ENCODE results near the gene ATCAY.

ATCAY gene

DNA sequence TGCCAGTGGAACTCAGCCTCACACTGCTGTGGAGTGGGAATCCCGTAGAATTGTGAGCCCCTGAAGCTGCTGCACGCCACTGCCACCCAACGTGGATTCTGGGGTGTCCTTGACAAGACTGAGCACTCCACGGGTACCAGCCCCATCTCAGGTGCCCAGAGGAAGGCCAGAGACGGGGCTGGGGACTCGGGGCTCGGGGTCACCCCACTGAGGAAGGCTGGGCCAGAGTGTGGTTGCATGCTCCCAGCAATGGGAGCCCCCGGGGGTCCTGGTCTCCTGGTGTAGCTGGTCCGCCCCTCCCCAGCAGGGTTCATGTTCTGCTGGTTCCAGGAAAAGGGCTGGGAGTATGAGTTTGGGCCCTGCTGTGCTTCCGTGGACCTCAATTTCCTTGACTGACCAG lies 75.2 kb downstream of the ATCAY start:
- TF ChIP-seq, protein P1, sequence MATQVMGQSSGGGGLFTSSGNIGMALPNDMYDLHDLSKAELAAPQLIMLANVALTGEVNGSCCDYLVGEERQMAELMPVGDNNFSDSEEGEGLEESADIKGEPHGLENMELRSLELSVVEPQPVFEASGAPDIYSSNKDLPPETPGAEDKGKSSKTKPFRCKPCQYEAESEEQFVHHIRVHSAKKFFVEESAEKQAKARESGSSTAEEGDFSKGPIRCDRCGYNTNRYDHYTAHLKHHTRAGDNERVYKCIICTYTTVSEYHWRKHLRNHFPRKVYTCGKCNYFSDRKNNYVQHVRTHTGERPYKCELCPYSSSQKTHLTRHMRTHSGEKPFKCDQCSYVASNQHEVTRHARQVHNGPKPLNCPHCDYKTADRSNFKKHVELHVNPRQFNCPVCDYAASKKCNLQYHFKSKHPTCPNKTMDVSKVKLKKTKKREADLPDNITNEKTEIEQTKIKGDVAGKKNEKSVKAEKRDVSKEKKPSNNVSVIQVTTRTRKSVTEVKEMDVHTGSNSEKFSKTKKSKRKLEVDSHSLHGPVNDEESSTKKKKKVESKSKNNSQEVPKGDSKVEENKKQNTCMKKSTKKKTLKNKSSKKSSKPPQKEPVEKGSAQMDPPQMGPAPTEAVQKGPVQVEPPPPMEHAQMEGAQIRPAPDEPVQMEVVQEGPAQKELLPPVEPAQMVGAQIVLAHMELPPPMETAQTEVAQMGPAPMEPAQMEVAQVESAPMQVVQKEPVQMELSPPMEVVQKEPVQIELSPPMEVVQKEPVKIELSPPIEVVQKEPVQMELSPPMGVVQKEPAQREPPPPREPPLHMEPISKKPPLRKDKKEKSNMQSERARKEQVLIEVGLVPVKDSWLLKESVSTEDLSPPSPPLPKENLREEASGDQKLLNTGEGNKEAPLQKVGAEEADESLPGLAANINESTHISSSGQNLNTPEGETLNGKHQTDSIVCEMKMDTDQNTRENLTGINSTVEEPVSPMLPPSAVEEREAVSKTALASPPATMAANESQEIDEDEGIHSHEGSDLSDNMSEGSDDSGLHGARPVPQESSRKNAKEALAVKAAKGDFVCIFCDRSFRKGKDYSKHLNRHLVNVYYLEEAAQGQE (IDR thresholded peaks at IDR 0.05; ENCODE audit: insufficient replicate concordance, low read depth), result no peak
- no peak for TF ChIP-seq GABPA (IDR thresholded peaks at IDR 0.05; ENCODE audit: low read depth)
- TF ChIP-seq SPI1 (IDR thresholded peaks at IDR 0.05; ENCODE audit: borderline replicate concordance, low read depth), result no peak
- TF ChIP-seq POLR2AphosphoS5 (IDR thresholded peaks at IDR 0.05; ENCODE audit: low read depth), result no peak
- Histone ChIP-seq H3K4me3 (replicated peaks; ENCODE audit: insufficient read depth, low read length) (no peak overlapping the region), H3K27ac (replicated peaks) (no peak overlapping the region), H3K27me3 (ENCODE audit: insufficient read depth, poor library complexity, severe bottlenecking) (peaks cover 4% of the 10 kb centered on the region)
- no peak for DNase-seq (ENCODE audit: low read depth in 1 of 2, low spot score in 1 of 2)

DNA sequence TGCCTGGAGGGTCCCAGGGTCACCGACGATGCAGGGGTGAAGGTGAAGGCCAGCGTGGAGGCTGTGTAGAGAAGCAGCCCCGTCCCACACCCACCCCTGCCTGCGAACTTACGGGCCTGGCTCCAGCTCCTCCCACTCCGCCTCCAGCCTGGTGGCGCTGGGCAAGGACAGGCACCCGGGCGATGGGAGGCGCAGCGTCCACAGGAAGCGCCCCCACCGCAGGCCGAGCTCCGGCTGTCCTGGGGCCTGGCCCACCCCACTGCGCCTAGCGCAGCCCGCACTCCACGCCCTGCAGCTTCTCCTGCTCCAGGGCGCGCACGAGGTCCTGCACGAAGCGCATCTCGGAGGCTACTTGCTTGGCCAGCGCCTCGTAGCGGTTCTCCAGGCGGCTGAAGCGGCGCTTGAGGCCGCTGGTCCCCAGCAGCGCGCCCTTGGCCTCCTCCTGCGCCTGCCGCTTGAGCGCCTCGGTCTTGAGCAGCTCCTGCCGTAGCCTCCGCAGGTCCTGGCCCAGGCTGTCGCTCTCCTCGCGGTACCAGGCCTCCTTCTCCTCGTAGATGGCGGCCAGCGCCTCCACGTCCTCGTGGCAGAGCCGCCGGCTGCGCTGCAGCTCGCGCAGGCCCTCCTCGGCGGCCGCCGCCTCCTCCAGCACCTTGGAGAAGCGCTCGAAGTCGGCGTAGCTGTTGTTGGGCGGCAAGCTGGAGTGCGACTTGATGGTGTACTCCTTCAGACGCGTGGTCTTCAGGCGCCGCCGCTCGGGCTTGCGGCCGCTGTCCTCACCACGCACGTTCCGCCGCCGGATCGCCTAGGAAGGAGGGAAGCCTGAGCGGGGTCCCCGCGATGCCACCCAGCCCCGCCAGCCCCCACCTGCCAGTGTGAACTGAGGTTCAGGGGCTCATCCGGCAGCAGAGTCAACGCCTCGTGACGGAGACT lies 78.6 kb downstream of the ATCAY start:
- Histone ChIP-seq H3K27ac (replicated peaks) (no peak overlapping the region), H3K4me3 (replicated peaks; ENCODE audit: insufficient read depth, low read length) (no peak overlapping the region), H3K27me3 (ENCODE audit: insufficient read depth, poor library complexity, severe bottlenecking) (no peaks in the 10 kb centered on the region)
- TF ChIP-seq POLR2AphosphoS5 (IDR thresholded peaks at IDR 0.05; ENCODE audit: low read depth) (no peak), SPI1 (IDR thresholded peaks at IDR 0.05; ENCODE audit: borderline replicate concordance, low read depth) (no peak), GABPA (IDR thresholded peaks at IDR 0.05; ENCODE audit: low read depth) (no peak)
- TF ChIP-seq, protein P2, sequence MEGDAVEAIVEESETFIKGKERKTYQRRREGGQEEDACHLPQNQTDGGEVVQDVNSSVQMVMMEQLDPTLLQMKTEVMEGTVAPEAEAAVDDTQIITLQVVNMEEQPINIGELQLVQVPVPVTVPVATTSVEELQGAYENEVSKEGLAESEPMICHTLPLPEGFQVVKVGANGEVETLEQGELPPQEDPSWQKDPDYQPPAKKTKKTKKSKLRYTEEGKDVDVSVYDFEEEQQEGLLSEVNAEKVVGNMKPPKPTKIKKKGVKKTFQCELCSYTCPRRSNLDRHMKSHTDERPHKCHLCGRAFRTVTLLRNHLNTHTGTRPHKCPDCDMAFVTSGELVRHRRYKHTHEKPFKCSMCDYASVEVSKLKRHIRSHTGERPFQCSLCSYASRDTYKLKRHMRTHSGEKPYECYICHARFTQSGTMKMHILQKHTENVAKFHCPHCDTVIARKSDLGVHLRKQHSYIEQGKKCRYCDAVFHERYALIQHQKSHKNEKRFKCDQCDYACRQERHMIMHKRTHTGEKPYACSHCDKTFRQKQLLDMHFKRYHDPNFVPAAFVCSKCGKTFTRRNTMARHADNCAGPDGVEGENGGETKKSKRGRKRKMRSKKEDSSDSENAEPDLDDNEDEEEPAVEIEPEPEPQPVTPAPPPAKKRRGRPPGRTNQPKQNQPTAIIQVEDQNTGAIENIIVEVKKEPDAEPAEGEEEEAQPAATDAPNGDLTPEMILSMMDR (IDR thresholded peaks at IDR 0.05; ENCODE audit: insufficient read depth, low read length), result no peak
- TF ChIP-seq, protein P1 (IDR thresholded peaks at IDR 0.05; ENCODE audit: insufficient replicate concordance, low read depth), result no peak
- no peak for DNase-seq (ENCODE audit: low read depth in 1 of 2, low spot score in 1 of 2)

DNA sequence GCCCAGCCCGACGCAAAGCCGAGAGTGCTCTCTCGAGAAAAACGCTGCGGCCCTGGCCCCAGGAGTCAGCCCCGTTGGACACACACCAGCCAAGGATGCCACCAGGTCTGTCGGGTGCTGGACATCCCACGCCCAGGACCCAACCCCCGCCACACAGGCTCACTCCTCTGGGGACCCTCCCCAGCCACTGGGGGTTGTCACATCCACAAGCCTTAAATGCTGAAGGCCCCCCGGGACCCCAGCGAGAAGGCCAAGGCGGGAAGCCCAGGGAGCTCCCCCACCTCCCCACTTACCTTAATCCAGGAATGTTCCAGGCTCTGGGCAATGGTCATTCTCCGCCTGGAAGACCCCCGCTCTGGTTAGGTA lies 79.3 kb downstream of the ATCAY start:
- H3K27ac ChIP-seq (replicated peaks), result no peak overlapping the region
- no peaks in the 10 kb centered on the region for H3K27me3 ChIP-seq (ENCODE audit: insufficient read depth, poor library complexity, severe bottlenecking)
- TF ChIP-seq, protein P2 (IDR thresholded peaks at IDR 0.05; ENCODE audit: insufficient read depth, low read length), result no peak
- TF ChIP-seq, protein P1 (IDR thresholded peaks at IDR 0.05; ENCODE audit: insufficient replicate concordance, low read depth), result no peak
- TF ChIP-seq SPI1 (IDR thresholded peaks at IDR 0.05; ENCODE audit: borderline replicate concordance, low read depth) (no peak), POLR2AphosphoS5 (IDR thresholded peaks at IDR 0.05; ENCODE audit: low read depth) (no peak), GABPA (IDR thresholded peaks at IDR 0.05; ENCODE audit: low read depth) (no peak)
- no peak overlapping the region for H3K4me3 ChIP-seq (replicated peaks; ENCODE audit: insufficient read depth, low read length)
- DNase-seq (ENCODE audit: low read depth in 1 of 2, low spot score in 1 of 2), result no peak

Data from HL-60 (cell line).